GM12864 (cell line): ENCODE results near the gene ZNF346.

ENCODE experiments used
- DNase-seq: peaks from one replicate; pipeline ENCODE4 v3.0.0-alpha.2; 2011; ENCODE audit warnings: low read depth
- H3K4me3 ChIP-seq: 2 replicates; pipeline ENCODE4 v1.5.1; 2011; ENCODE audit warnings: mild to moderate bottlenecking, low read depth, low read length, control low read depth
- CTCF ChIP-seq: IDR thresholded peaks from 2 replicates; pipeline ENCODE4 v1.5.1; 2011; ENCODE audit warnings: low read depth, mild to moderate bottlenecking, moderate library complexity, low read length, control low read depth, inconsistent platforms; ENCODE audit errors: missing control alignments

ZNF346 gene

GRCh38 chr5:177098470-177099141 is 76.1 kb downstream of the ZNF346 start:
- DNase-seq, result no peak
- no peak for TF ChIP-seq CTCF
- no peak overlapping the region for H3K4me3 ChIP-seq

GRCh38 chr5:177099422-177100093 is 77.1 kb downstream of the ZNF346 start:
- H3K4me3 ChIP-seq, result no peak overlapping the region
- TF ChIP-seq CTCF, result no peak

GRCh38 chr5:177100714-177101121 is 78.2 kb downstream of the ZNF346 start:
- no peak overlapping the region for H3K4me3 ChIP-seq
- DNase-seq, result no peak
- no peak for TF ChIP-seq CTCF

More at GRCh38 chr5:177099422-177100093, 77.1 kb downstream of the ZNF346 start:
- DNase-seq, result no peak

- no peak for DNase-seq
Measured at GRCh38 chr5:177103523-177104253, 81.2 kb downstream of the ZNF346 start.

GRCh38 chr5:177105691-177106476 is 83.4 kb downstream of the ZNF346 start:
- H3K4me3 ChIP-seq, result no peak overlapping the region
- TF ChIP-seq CTCF, result no peak
- DNase-seq, result no peak

More at GRCh38 chr5:177103523-177104253, 81.2 kb downstream of the ZNF346 start:
- no peak overlapping the region for H3K4me3 ChIP-seq
- TF ChIP-seq CTCF, result no peak

- TF ChIP-seq CTCF, result no peak
- no peak for DNase-seq
- H3K4me3 ChIP-seq, result no peak overlapping the region
Measured at GRCh38 chr5:177107159-177107558, 84.7 kb downstream of the ZNF346 start.
